LNCaP clone FGC (cell line): ENCODE data around the gene NDUFA5.

Source experiments
- DNase-seq: peaks from one replicate; pipeline ENCODE4 v3.0.0-alpha.2; 2011; ENCODE audit warnings: low read depth
- H3K4me3 ChIP-seq: 2 replicates; pipeline ENCODE4 v1.5.1; 2011; ENCODE audit warnings: mild to moderate bottlenecking, low read depth, low read length, control low read depth
- TF ChIP-seq, protein P1 (sequence below): IDR thresholded peaks from 2 replicates; pipeline ENCODE4 v1.5.1; 2012; ENCODE audit warnings: mild to moderate bottlenecking; ENCODE audit not compliant: control insufficient read depth, insufficient read depth; ENCODE audit errors: extremely low read depth

NDUFA5 gene

DNA sequence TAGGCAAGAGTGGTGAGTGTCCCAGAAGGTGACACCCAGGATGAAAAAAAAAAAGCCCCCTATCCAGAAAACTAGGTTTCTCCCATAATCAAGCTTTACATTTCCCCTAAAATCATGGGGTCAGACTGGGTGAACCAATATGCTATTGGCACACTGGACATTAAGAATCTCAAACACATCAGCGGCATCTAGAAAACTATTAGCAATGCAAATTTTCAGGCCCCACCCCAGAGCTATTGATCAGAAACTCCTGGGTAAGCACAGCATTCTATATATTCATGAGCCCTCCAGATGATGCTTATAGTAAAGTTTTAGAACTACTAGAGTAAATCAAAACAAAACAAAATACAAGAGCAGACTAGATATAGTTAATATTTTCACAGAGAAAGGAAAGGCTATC is 59.6 kb downstream of the NDUFA5 start:
- no peak overlapping the region for H3K4me3 ChIP-seq
- TF ChIP-seq, protein P1, sequence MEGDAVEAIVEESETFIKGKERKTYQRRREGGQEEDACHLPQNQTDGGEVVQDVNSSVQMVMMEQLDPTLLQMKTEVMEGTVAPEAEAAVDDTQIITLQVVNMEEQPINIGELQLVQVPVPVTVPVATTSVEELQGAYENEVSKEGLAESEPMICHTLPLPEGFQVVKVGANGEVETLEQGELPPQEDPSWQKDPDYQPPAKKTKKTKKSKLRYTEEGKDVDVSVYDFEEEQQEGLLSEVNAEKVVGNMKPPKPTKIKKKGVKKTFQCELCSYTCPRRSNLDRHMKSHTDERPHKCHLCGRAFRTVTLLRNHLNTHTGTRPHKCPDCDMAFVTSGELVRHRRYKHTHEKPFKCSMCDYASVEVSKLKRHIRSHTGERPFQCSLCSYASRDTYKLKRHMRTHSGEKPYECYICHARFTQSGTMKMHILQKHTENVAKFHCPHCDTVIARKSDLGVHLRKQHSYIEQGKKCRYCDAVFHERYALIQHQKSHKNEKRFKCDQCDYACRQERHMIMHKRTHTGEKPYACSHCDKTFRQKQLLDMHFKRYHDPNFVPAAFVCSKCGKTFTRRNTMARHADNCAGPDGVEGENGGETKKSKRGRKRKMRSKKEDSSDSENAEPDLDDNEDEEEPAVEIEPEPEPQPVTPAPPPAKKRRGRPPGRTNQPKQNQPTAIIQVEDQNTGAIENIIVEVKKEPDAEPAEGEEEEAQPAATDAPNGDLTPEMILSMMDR: no peak
- no peak for DNase-seq

DNA sequence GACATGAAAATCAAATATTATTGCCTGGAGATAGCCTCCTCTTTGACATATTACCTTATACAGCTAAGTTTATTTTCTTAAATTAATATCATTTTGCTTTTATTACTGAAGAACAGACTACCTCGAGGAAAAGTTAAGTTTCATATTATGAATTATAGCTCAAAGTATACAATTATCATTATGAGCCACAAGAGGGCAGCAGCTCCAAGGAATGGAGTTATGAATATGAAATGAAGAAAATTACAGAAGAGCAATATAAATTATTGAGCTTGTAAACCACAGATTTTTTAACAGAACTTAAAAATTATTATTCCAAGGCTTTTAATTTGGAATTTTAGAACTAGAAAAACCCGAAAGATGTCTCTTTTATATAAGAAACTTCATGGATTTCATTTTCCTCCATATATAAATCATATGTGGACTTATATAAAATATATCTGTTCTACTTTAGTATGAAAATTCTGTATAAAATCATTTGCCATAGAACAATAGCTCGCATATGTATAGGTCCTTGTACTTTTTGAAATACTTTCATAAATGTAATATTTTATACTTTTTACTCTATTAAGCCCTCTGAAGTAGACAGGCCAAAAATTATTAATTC is 63.3 kb downstream of the NDUFA5 start:
- TF ChIP-seq, protein P1: peak; percentile 69
- peak; percentile 18 for DNase-seq
- H3K4me3 ChIP-seq: no peak overlapping the region

DNA sequence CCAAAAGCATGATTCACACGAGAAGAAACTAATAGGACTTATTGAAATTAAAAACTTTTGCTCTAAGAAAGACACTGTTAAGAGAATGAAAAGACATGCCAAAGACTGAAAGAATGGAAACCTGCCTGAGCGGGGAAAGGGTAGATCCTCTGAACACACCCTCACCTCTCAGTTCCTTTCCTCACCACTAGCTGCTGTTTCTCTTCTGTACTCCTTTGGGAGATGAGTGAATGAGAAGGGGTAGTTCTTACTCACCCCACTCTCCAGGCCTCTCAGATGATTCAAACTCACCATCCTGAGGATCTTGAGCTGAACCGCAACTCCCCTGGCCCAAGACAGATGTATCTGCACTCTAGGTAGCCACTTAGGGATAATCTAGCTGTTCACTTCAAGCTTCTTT is 65.1 kb downstream of the NDUFA5 start:
- no peak for DNase-seq
- no peak overlapping the region for H3K4me3 ChIP-seq
- TF ChIP-seq, protein P1: no peak
